IMR-90 (cell line): ENCODE measurements around the gene DPEP3. TPM values are rescaled to one million over a fixed set of nuclear protein-coding genes. Genes with fewer than 3 reads are reported as not detected.

Experiments used
- ATAC-seq: fragments of 200-7000 bp; cut with Tn5 transposase; 2 replicates; pipeline ENCODE4 v1.9.1; 2020; ENCODE audit warnings: low read depth, mild to moderate bottlenecking, moderate library complexity
- BruUV-seq: library from RNA; stranded (reverse); fragments of 400-500 nt; replicated peaks from 2 replicates; lab custom pipeline; 2021; lab: Mats Ljungman, UMichigan
- CTCF ChIA-PET: fragments of 300-600 bp; formaldehyde crosslinking; extraction: SDS; loops from one replicate; lab custom pipeline; 2021; ENCODE audit warnings: antibody characterized with exemption; lab: Yijun Ruan, JAX
- POLR2A ChIA-PET: fragments of 300-600 bp; sonication (Branson Sonifier 250); formaldehyde crosslinking; loops from one replicate; lab custom pipeline; 2022; ENCODE audit warnings: antibody characterized with exemption; ENCODE audit not compliant: unreplicated experiment; lab: Charles Lee
- DNase-seq: peaks from one replicate; pipeline ENCODE4 v3.0.0; 2013
- H2AFZ ChIP-seq: replicated peaks from 2 replicates; pipeline ENCODE3; 2013; ENCODE audit warnings: low read length, mild to moderate bottlenecking; ENCODE audit not compliant: poor library complexity
- H2AK5ac ChIP-seq: 2 replicates; pipeline ENCODE4 v1.6.1; 2013; ENCODE audit warnings: low read depth, low read length, inconsistent platforms
- H2AK9ac ChIP-seq: replicated peaks from 2 replicates; pipeline ENCODE3; 2013; ENCODE audit warnings: mild to moderate bottlenecking, low read depth, low read length, moderate library complexity; ENCODE audit not compliant: poor library complexity
- H2BK120ac ChIP-seq: 2 replicates; pipeline ENCODE4 v1.6.1; 2013; ENCODE audit warnings: low read depth, low read length, inconsistent platforms
- H2BK15ac ChIP-seq: 3 replicates; pipeline ENCODE4 v1.6.1; 2013; ENCODE audit warnings: low read depth, low read length, inconsistent platforms
- H2BK20ac ChIP-seq: 2 replicates; pipeline ENCODE4 v1.6.1; 2013; ENCODE audit warnings: low read depth, mild to moderate bottlenecking, inconsistent platforms, low read length, moderate library complexity
- H2BK5ac ChIP-seq: 2 replicates; pipeline ENCODE4 v1.6.1; 2013; ENCODE audit warnings: mild to moderate bottlenecking, low read depth, low read length, inconsistent platforms; ENCODE audit not compliant: poor library complexity, severe bottlenecking
- H3K14ac ChIP-seq: replicated peaks from 2 replicates; pipeline ENCODE4 v1.6.1; 2013; ENCODE audit warnings: low read depth, low read length, inconsistent platforms
- H3K18ac ChIP-seq: 2 replicates; pipeline ENCODE4 v1.6.1; 2013; ENCODE audit warnings: low read depth, low read length, control low read depth
- H3K23ac ChIP-seq: 2 replicates; pipeline ENCODE4 v1.6.1; 2013; ENCODE audit warnings: low read depth, low read length, inconsistent platforms
- H3K27ac ChIP-seq: 2 replicates; pipeline ENCODE4 v1.5.1; 2013; ENCODE audit warnings: mild to moderate bottlenecking, control low read depth, low read length; ENCODE audit not compliant: insufficient read depth
- H3K27me3 ChIP-seq: 2 replicates; pipeline ENCODE4 v1.6.1; 2013; ENCODE audit warnings: low read length; ENCODE audit not compliant: control insufficient read depth, insufficient read depth
- H3K36me3 ChIP-seq: 2 replicates; pipeline ENCODE4 v1.6.1; 2013; ENCODE audit warnings: low read length, mixed read lengths; ENCODE audit not compliant: control insufficient read depth, insufficient read depth
- H3K4ac ChIP-seq: 2 replicates; pipeline ENCODE4 v1.6.1; 2013; ENCODE audit warnings: low read depth, low read length, inconsistent platforms
- H3K4me1 ChIP-seq: 2 replicates; pipeline ENCODE4 v1.6.1; 2013; ENCODE audit warnings: low read length, mixed read lengths; ENCODE audit not compliant: control insufficient read depth, insufficient read depth
- H3K4me2 ChIP-seq: 2 replicates; pipeline ENCODE4 v1.6.1; 2013; ENCODE audit warnings: low read depth, mild to moderate bottlenecking, control low read depth, low read length, moderate library complexity
- H3K4me3 ChIP-seq: 2 replicates; pipeline ENCODE4 v1.5.1; 2013; ENCODE audit warnings: low read depth, mild to moderate bottlenecking, control low read depth, low read length, moderate library complexity; ENCODE audit not compliant: insufficient read depth
- H3K56ac ChIP-seq: 2 replicates; pipeline ENCODE4 v1.6.1; 2013; ENCODE audit warnings: low read length, inconsistent platforms; ENCODE audit not compliant: insufficient read depth; ENCODE audit errors: extremely low read depth
- H3K79me1 ChIP-seq, 2 experiments: 2 replicates each; pipeline ENCODE4 v1.6.1; 2013; ENCODE audit warnings: low read length in 2 of 2, inconsistent platforms in 1 of 2, low read depth in 1 of 2
- H3K9ac ChIP-seq: 2 replicates; pipeline ENCODE4 v1.6.1; 2013; ENCODE audit warnings: low read depth, low read length, control low read depth
- H3K9me1 ChIP-seq: 2 replicates; pipeline ENCODE4 v1.6.1; 2013; ENCODE audit warnings: low read length, inconsistent platforms; ENCODE audit not compliant: insufficient read depth
- H3K9me3 ChIP-seq: 2 replicates; pipeline ENCODE4 v1.6.1; 2013; ENCODE audit warnings: low read length; ENCODE audit not compliant: control insufficient read depth, insufficient read depth
- H4K20me1 ChIP-seq: 2 replicates; pipeline ENCODE4 v1.6.1; 2013; ENCODE audit warnings: low read length, inconsistent platforms; ENCODE audit not compliant: insufficient read depth
- H4K5ac ChIP-seq: 2 replicates; pipeline ENCODE4 v1.6.1; 2013; ENCODE audit warnings: mild to moderate bottlenecking, low read depth, low read length, control low read depth
- H4K8ac ChIP-seq, 2 experiments: 2 replicates each; pipeline ENCODE4 v1.6.1; 2013; ENCODE audit warnings: low read depth in 2 of 2, low read length in 2 of 2, control low read depth in 1 of 2, inconsistent platforms in 1 of 2
- H4K91ac ChIP-seq: 2 replicates; pipeline ENCODE4 v1.6.1; 2013; ENCODE audit warnings: low read depth, low read length, inconsistent platforms; ENCODE audit not compliant: insufficient read depth
- BHLHE40 ChIP-seq: fragments of 150-350 bp; IDR thresholded peaks from 2 replicates; pipeline ENCODE4 v1.6.1; 2016; ENCODE audit warnings: mild to moderate bottlenecking, low read depth, low read length
- CEBPB ChIP-seq: IDR thresholded peaks from 2 replicates; pipeline ENCODE4 v1.6.1; 2012; ENCODE audit warnings: low read depth, low read length, improper control_type of control experiment
- CHD1 ChIP-seq: IDR thresholded peaks from 2 replicates; pipeline ENCODE4 v1.6.1; 2012; ENCODE audit warnings: low read depth, low read length, improper control_type of control experiment
- FOS ChIP-seq: fragments of 150-350 bp; IDR thresholded peaks from 2 replicates; pipeline ENCODE4 v1.6.1; 2016; ENCODE audit warnings: low read depth, low read length
- MAFK ChIP-seq: IDR thresholded peaks from 2 replicates; pipeline ENCODE4 v1.6.1; 2012; ENCODE audit warnings: low read depth, low read length, improper control_type of control experiment
- MAZ ChIP-seq: IDR thresholded peaks from 2 replicates; pipeline ENCODE4 v1.6.1; 2012; ENCODE audit warnings: low read depth, mild to moderate bottlenecking, low read length, improper control_type of control experiment, moderate library complexity, borderline replicate concordance
- MXI1 ChIP-seq: IDR thresholded peaks from 2 replicates; pipeline ENCODE4 v1.6.1; 2012; ENCODE audit warnings: low read depth, mild to moderate bottlenecking, low read length, moderate library complexity, borderline replicate concordance
- NFE2L2 ChIP-seq: fragments of 150-350 bp; IDR thresholded peaks from 2 replicates; pipeline ENCODE4 v1.6.1; 2016; ENCODE audit warnings: low read depth, mild to moderate bottlenecking, low read length
- POLR2A ChIP-seq: IDR thresholded peaks from 2 replicates; pipeline ENCODE4 v1.6.1; 2012; ENCODE audit warnings: mild to moderate bottlenecking, low read depth, low read length
- RAD21 ChIP-seq: IDR thresholded peaks from 2 replicates; pipeline ENCODE4 v1.6.1; 2012; ENCODE audit warnings: low read length, improper control_type of control experiment
- RCOR1 ChIP-seq: IDR thresholded peaks from 2 replicates; pipeline ENCODE4 v1.6.1; 2012; ENCODE audit warnings: mild to moderate bottlenecking, low read length, improper control_type of control experiment; ENCODE audit not compliant: insufficient replicate concordance
- RFX5 ChIP-seq: IDR thresholded peaks from 2 replicates; pipeline ENCODE4 v1.8.0; 2012; ENCODE audit warnings: low read depth, mild to moderate bottlenecking, low read length, moderate library complexity
- SMC3 ChIP-seq: fragments of 150-350 bp; IDR thresholded peaks from 2 replicates; pipeline ENCODE4 v1.6.1; 2016; ENCODE audit warnings: low read depth, mild to moderate bottlenecking, antibody characterized with exemption, low read length, moderate library complexity
- WGBS, 2 experiments: methylation state at CpG; one replicate each; pipeline versions ENCODE4 v1.1.5 to v1.1.7; 2013; ENCODE audit warnings: missing lambda C conversion rate in 2 of 2; ENCODE audit not compliant: insufficient read length in 1 of 2; ENCODE audit errors: extremely low coverage in 2 of 2; 5-methylcytosine and 5-hydroxymethylcytosine counted together
- dilution Hi-C: fragments of 300-500 bp; cut with HindIII; formaldehyde crosslinking; loops from one replicate; pipeline ENCODE4 v1.14.3; 2018; ENCODE audit warnings: low sequenced_read_pairs; ENCODE audit not compliant: unreplicated experiment
- in situ Hi-C: fragments of 300-500 bp; cut with MboI; formaldehyde crosslinking; loops from 3 replicates; pipeline ENCODE4 v1.14.3; 2019; ENCODE audit warnings: low sequenced_read_pairs, inconsistent platforms, mixed read lengths
- intact Hi-C: fragments of 100-400 bp; cut with micrococcal nuclease; formaldehyde crosslinking; loops from 2 replicates; pipeline ENCODE4 v1.10.0; 2022
- polyA plus RNA-seq, 3 experiments: library from polyadenylated mRNA; depleted of rRNA; stranded (reverse); fragments of >200 nt; gene quantifications; 2 replicates each; pipeline ENCODE4 v1.2.3, GENCODE V29; 2012; ENCODE audit warnings: low replicate concordance in 1 of 3
- total RNA-seq: library from RNA; depleted of rRNA; stranded (reverse); fragments of >200 nt; gene quantifications from 2 replicates; pipeline ENCODE4 v1.2.3, GENCODE V29; 2012
- TF ChIP-seq, protein P1 (sequence below): conservative IDR thresholded peaks from 2 replicates; pipeline ENCODE4 v1.5.1; 2012; ENCODE audit warnings: mild to moderate bottlenecking, low read depth, low read length, improper control_type of control experiment
- TF ChIP-seq, protein P2 (sequence below): fragments of 150-350 bp; IDR thresholded peaks from 2 replicates; pipeline ENCODE4 v1.6.1; 2017; ENCODE audit warnings: mild to moderate bottlenecking, antibody characterized with exemption, low read length, low read depth
- TF ChIP-seq, protein P3 (sequence below): fragments of 150-350 bp; IDR thresholded peaks from 2 replicates; pipeline ENCODE4 v1.6.1; 2016; ENCODE audit warnings: low read depth, mild to moderate bottlenecking, low read length, moderate library complexity, borderline replicate concordance

Gene DPEP3
- total and polyA plus RNA-seq, 2 of the 4 experiments (the other 2 are of a cell fraction): not detected

DNA sequence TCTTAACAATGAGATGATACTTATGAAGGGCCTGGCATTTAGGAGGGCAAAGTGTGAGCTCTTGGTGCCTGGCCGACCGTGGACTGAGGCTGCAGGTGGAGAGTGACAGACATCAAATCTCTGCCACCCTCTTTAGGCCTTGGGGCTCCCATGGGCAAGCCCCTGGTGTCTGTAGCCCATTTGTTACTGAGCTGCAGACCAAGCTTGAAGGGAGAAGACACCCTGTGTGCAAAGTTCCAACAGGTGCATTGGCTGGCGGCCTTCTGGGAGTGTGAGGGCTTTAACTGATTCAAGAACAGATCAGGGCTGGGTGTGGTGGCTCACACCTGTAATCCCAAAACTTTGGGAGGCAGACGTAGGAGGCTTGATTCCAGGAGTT is 47.8 kb downstream of the DPEP3 start:
- Histone ChIP-seq H3K14ac (no peak overlapping the region), H3K56ac (no peak overlapping the region), H2AK9ac (no peak overlapping the region), H3K4ac (no peak overlapping the region), H2AFZ (no peak overlapping the region), H2AK5ac (no peak overlapping the region), H4K20me1 (peaks cover 8% of the 10 kb centered on the region; the same call in 1 of the 2 replicates), H4K5ac (no peak overlapping the region), H3K18ac (no peak overlapping the region), H2BK5ac (no peak overlapping the region), H2BK120ac (no peak overlapping the region), H3K9ac (no peak overlapping the region), H3K36me3 (peaks cover 21% of the 10 kb centered on the region), H3K9me3 (no peaks in the 10 kb centered on the region), H3K23ac (no peak overlapping the region), H2BK20ac (no peak overlapping the region), H3K4me2 (no peak overlapping the region), H3K27ac (no peak overlapping the region), H3K4me3 (no peak overlapping the region), H3K27me3 (no peaks in the 10 kb centered on the region), H2BK15ac (no peak overlapping the region), H3K4me1 (peaks cover 11% of the 10 kb centered on the region), H4K8ac (no peak overlapping the region), H3K9me1 (peaks cover 12% of the 10 kb centered on the region), H4K91ac (no peak overlapping the region), H3K79me1 (peaks cover 9 to 32% of the 10 kb centered on the region in 2 experiments; a peak in 3 of 4 replicates)
- ChIA-PET POLR2A (no interaction called here), CTCF (no interaction called here)
- WGBS, 2 experiments: no CpG with 5 or more reads among the region's 4 CpGs
- BruUV-seq: no TSS peak
- DNase-seq (no peak), ATAC-seq (no peak)
- TF ChIP-seq CEBPB (no peak), MAFK (no peak), NFE2L2 (no peak), MAZ (no peak), RFX5 (no peak), SMC3 (no peak), RCOR1 (no peak), FOS (no peak), BHLHE40 (no peak), RAD21 (no peak), CHD1 (no peak), POLR2A (no peak), MXI1 (no peak)
- TF ChIP-seq, protein P1, sequence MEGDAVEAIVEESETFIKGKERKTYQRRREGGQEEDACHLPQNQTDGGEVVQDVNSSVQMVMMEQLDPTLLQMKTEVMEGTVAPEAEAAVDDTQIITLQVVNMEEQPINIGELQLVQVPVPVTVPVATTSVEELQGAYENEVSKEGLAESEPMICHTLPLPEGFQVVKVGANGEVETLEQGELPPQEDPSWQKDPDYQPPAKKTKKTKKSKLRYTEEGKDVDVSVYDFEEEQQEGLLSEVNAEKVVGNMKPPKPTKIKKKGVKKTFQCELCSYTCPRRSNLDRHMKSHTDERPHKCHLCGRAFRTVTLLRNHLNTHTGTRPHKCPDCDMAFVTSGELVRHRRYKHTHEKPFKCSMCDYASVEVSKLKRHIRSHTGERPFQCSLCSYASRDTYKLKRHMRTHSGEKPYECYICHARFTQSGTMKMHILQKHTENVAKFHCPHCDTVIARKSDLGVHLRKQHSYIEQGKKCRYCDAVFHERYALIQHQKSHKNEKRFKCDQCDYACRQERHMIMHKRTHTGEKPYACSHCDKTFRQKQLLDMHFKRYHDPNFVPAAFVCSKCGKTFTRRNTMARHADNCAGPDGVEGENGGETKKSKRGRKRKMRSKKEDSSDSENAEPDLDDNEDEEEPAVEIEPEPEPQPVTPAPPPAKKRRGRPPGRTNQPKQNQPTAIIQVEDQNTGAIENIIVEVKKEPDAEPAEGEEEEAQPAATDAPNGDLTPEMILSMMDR: no peak
- TF ChIP-seq, protein P2, sequence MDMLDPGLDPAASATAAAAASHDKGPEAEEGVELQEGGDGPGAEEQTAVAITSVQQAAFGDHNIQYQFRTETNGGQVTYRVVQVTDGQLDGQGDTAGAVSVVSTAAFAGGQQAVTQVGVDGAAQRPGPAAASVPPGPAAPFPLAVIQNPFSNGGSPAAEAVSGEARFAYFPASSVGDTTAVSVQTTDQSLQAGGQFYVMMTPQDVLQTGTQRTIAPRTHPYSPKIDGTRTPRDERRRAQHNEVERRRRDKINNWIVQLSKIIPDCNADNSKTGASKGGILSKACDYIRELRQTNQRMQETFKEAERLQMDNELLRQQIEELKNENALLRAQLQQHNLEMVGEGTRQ: no peak
- TF ChIP-seq, protein P3, sequence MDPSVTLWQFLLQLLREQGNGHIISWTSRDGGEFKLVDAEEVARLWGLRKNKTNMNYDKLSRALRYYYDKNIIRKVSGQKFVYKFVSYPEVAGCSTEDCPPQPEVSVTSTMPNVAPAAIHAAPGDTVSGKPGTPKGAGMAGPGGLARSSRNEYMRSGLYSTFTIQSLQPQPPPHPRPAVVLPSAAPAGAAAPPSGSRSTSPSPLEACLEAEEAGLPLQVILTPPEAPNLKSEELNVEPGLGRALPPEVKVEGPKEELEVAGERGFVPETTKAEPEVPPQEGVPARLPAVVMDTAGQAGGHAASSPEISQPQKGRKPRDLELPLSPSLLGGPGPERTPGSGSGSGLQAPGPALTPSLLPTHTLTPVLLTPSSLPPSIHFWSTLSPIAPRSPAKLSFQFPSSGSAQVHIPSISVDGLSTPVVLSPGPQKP: no peak
- dilution Hi-C loops: no loop called here
- in situ Hi-C loops: loop anchor here (25.0 kb wide), 1 partner anchor 395 kb away; the partner anchor contains the start of gene RIPOR1
- intact Hi-C loops: no loop called here
